PC-3 (cell line): ENCODE results near the gene CD1B. TPM values are rescaled to one million over a fixed set of nuclear protein-coding genes. Genes with fewer than 3 reads are reported as not detected.

ENCODE experiments used
- ATAC-seq: fragments of 200-7000 bp; cut with Tn5 transposase; 2 replicates; pipeline ENCODE4 v1.9.1; 2020; ENCODE audit warnings: mild to moderate bottlenecking, moderate library complexity
- BruUV-seq: library from RNA; stranded (reverse); fragments of 400-500 nt; replicated peaks from 2 replicates; lab custom pipeline; 2021; lab: Mats Ljungman, UMichigan
- CTCF ChIA-PET: fragments of 300-600 bp; sonication (Branson Sonifier 250); formaldehyde crosslinking; loops from one replicate; lab custom pipeline; 2022; ENCODE audit warnings: antibody characterized with exemption; lab: Charles Lee
- POLR2A ChIA-PET: fragments of 300-600 bp; sonication (Branson Sonifier 250); formaldehyde crosslinking; loops from one replicate; lab custom pipeline; 2022; ENCODE audit warnings: antibody characterized with exemption; ENCODE audit not compliant: unreplicated experiment; lab: Charles Lee
- DNase-seq: peaks from one replicate; pipeline ENCODE4 v3.0.0-alpha.2; 2015
- H2AFZ ChIP-seq: fragments of 300-600 bp; sonication (generic); 2 replicates; pipeline ENCODE4 v1.6.0; 2016; ENCODE audit warnings: antibody characterized with exemption, low read length
- H3F3A ChIP-seq: fragments of 300-600 bp; sonication (generic); one replicate; pipeline ENCODE4 v1.6.0; 2017; ENCODE audit warnings: antibody characterized with exemption, low read length, control low read depth, mild to moderate bottlenecking; ENCODE audit not compliant: unreplicated experiment
- H3K27ac ChIP-seq: fragments of 300-600 bp; sonication (generic); 2 replicates; pipeline ENCODE4 v1.5.1; 2016; ENCODE audit warnings: mild to moderate bottlenecking, low read length
- H3K27me3 ChIP-seq: fragments of 300-600 bp; sonication (generic); 2 replicates; pipeline ENCODE4 v1.6.1; 2016; ENCODE audit warnings: low read length, mixed read lengths
- H3K36me3 ChIP-seq: fragments of 300-600 bp; sonication (generic); 2 replicates; pipeline ENCODE4 v1.6.1; 2016; ENCODE audit warnings: low read depth, mixed run types, low read length, mixed read lengths
- H3K4me1 ChIP-seq: fragments of 300-600 bp; sonication (generic); 2 replicates; pipeline ENCODE4 v1.5.1; 2016; ENCODE audit warnings: low read length; ENCODE audit not compliant: insufficient read depth
- H3K4me2 ChIP-seq: fragments of 300-600 bp; sonication (generic); 2 replicates; pipeline ENCODE4 v1.6.0; 2016; ENCODE audit warnings: low read length
- H3K4me3 ChIP-seq: fragments of 300-600 bp; sonication (generic); 2 replicates; pipeline ENCODE4 v1.5.1; 2016; ENCODE audit warnings: mild to moderate bottlenecking, low read length, mixed read lengths
- H3K79me2 ChIP-seq: fragments of 300-600 bp; sonication (generic); 2 replicates; pipeline ENCODE4 v1.6.1; 2017; ENCODE audit warnings: low read length, mixed read lengths
- H3K9ac ChIP-seq: fragments of 300-600 bp; sonication (generic); 2 replicates; pipeline ENCODE4 v1.6.0; 2016; ENCODE audit warnings: mild to moderate bottlenecking, low read length
- H3K9me2 ChIP-seq: fragments of 300-600 bp; sonication (generic); replicated peaks from 2 replicates; pipeline ENCODE4 v1.6.1; 2016; ENCODE audit warnings: mixed run types, low read length, mixed read lengths
- H3K9me3 ChIP-seq: fragments of 300-600 bp; sonication (generic); 2 replicates; pipeline ENCODE4 v1.6.1; 2016; ENCODE audit warnings: low read length, mixed read lengths
- H4K20me1 ChIP-seq: fragments of 300-600 bp; sonication (generic); 2 replicates; pipeline ENCODE4 v1.6.1; 2016; ENCODE audit warnings: low read length, mixed read lengths
- EZH2 ChIP-seq: fragments of 300-600 bp; sonication (generic); IDR thresholded peaks from one replicate; pipeline ENCODE4 v1.6.1; 2017; ENCODE audit warnings: antibody characterized with exemption, mild to moderate bottlenecking, low read length; ENCODE audit not compliant: unreplicated experiment
- EZH2phosphoT487 ChIP-seq: fragments of 300-600 bp; sonication (generic); IDR thresholded peaks from 2 replicates; pipeline ENCODE4 v1.6.1; 2018; ENCODE audit warnings: mild to moderate bottlenecking, antibody characterized with exemption, low read length, borderline replicate concordance
- intact Hi-C: fragments of 100-400 bp; cut with micrococcal nuclease; formaldehyde crosslinking; loops from 2 replicates; pipeline ENCODE4 v1.9.0; 2023
- total RNA-seq: library from RNA; depleted of rRNA; stranded (reverse); fragments of >200 nt; gene quantifications from 2 replicates; pipeline ENCODE4 v1.2.3, GENCODE V29; 2014
- TF ChIP-seq, protein P1 (sequence below): fragments of 300-600 bp; sonication (generic); conservative IDR thresholded peaks from 2 replicates; pipeline ENCODE4 v1.5.1; 2017; ENCODE audit warnings: antibody characterized with exemption, low read depth, mild to moderate bottlenecking, low read length

Gene CD1B
- total RNA-seq, 1 experiment from 2014 or later = not detected

DNA sequence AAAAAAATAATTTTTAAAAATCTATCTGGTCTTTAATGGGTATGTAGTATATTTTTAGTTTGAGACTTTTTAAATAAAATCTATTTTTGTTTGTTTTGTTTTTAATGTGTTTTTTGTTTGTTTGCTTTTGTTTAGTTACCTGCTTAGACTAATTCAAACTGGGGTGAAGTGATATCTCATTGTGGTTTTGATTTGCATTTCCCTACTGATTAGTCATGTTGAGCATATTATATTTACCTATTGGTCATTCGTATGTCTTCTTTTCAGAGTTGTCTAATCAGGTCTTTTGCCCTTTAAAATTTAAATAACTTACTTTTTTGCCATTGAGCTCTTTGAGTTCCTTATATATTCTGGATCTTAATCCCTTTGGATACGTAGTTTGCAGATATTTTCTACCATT is 20.3 kb downstream of the CD1B start:
- no TSS peak for BruUV-seq

DNA sequence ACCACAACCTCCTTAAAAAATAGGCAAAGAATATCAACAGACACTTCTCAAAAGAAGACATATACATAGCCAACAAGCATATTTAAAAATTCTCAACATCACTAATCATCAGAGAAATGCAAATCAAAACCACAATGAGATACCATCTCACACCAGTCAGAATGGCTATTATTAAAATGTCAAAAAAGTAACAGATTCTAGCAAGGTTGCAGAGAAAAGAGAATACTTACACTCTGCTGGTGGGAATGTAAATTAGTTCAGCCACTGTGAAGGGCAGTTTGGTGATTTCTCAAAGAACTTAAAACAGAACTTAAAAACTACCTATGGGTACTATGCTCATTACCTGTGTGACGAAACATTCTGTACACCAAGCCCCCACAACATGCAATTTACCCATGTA is 20.7 kb downstream of the CD1B start:
- CTCF ChIA-PET = no interaction called here
- ATAC-seq = no peak
- H3K9me3 ChIP-seq = no peaks in the 10 kb centered on the region
- no peak overlapping the region for H3K4me3 ChIP-seq
- H3K9me2 ChIP-seq = no peaks in the 10 kb centered on the region
- no peak for DNase-seq
- no peak overlapping the region for H3K9ac ChIP-seq
- no peak overlapping the region for H2AFZ ChIP-seq
- H3K4me1 ChIP-seq = no peaks in the 10 kb centered on the region
- no peaks in the 10 kb centered on the region for H3K36me3 ChIP-seq
- no peak overlapping the region for H3K27ac ChIP-seq
- BruUV-seq = no TSS peak
- H3K27me3 ChIP-seq = no peaks in the 10 kb centered on the region
- POLR2A ChIA-PET = no interaction called here
- intact Hi-C loops = no loop called here
- H3F3A ChIP-seq = no peaks in the 10 kb centered on the region
- no peak overlapping the region for H3K4me2 ChIP-seq
- H3K79me2 ChIP-seq = no peaks in the 10 kb centered on the region
- no peaks in the 10 kb centered on the region for H4K20me1 ChIP-seq
- TF ChIP-seq, protein P1, sequence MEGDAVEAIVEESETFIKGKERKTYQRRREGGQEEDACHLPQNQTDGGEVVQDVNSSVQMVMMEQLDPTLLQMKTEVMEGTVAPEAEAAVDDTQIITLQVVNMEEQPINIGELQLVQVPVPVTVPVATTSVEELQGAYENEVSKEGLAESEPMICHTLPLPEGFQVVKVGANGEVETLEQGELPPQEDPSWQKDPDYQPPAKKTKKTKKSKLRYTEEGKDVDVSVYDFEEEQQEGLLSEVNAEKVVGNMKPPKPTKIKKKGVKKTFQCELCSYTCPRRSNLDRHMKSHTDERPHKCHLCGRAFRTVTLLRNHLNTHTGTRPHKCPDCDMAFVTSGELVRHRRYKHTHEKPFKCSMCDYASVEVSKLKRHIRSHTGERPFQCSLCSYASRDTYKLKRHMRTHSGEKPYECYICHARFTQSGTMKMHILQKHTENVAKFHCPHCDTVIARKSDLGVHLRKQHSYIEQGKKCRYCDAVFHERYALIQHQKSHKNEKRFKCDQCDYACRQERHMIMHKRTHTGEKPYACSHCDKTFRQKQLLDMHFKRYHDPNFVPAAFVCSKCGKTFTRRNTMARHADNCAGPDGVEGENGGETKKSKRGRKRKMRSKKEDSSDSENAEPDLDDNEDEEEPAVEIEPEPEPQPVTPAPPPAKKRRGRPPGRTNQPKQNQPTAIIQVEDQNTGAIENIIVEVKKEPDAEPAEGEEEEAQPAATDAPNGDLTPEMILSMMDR = no peak
- TF ChIP-seq EZH2phosphoT487 (no peak), EZH2 (no peak)

More for the DNA sequence above, 20.3 kb downstream of the CD1B start:
- Histone ChIP-seq H3K79me2 (no peaks in the 10 kb centered on the region), H3K27me3 (no peaks in the 10 kb centered on the region), H3K4me2 (no peak overlapping the region), H3F3A (no peaks in the 10 kb centered on the region), H3K9me3 (no peaks in the 10 kb centered on the region), H3K36me3 (no peaks in the 10 kb centered on the region), H3K4me1 (no peaks in the 10 kb centered on the region), H3K9ac (no peak overlapping the region), H3K27ac (no peak overlapping the region), H2AFZ (no peak overlapping the region), H3K9me2 (no peaks in the 10 kb centered on the region), H4K20me1 (no peaks in the 10 kb centered on the region), H3K4me3 (no peak overlapping the region)
- ChIA-PET CTCF (no interaction called here), POLR2A (no interaction called here)
- no peak for DNase-seq
- no peak for TF ChIP-seq EZH2
- TF ChIP-seq EZH2phosphoT487 = no peak
- TF ChIP-seq, protein P1 = no peak
- intact Hi-C loops = no loop called here
- ATAC-seq = no peak

DNA sequence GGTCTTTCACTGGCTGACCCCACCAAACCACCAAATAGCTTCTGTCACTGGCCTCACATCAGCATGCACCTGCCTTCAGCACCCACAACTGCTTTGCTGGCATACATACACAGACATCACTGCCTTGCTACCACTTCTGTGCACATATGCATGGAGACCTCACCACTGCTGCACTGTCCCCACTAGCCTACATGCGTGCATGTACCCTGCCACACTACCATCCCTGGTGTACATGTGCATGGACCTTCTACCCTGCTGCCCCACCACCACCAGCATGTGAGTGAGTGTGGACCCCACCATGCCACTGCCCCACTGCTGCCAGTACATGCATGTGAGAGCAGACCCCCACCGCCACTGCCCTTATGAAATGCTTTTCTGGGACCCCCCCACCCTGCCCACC is 35.5 kb downstream of the CD1B start:
- no TSS peak for BruUV-seq
- CTCF ChIA-PET = no interaction called here
- intact Hi-C loops = no loop called here
- POLR2A ChIA-PET = no interaction called here
- Histone ChIP-seq H3K9me2 (no peaks in the 10 kb centered on the region), H3K4me1 (no peaks in the 10 kb centered on the region), H3K36me3 (no peaks in the 10 kb centered on the region), H3K4me2 (no peak overlapping the region), H3K9me3 (0 out of 2 replicates have a peak, but pooled peaks cover 4% of the 10 kb centered on the region), H4K20me1 (no peaks in the 10 kb centered on the region), H2AFZ (no peak overlapping the region), H3K27ac (no peak overlapping the region), H3K79me2 (no peaks in the 10 kb centered on the region), H3K9ac (no peak overlapping the region), H3K27me3 (peaks cover 11% of the 10 kb centered on the region; the same call in 1 of the 2 replicates), H3F3A (no peaks in the 10 kb centered on the region), H3K4me3 (no peak overlapping the region)
- no peak for TF ChIP-seq EZH2phosphoT487
- TF ChIP-seq, protein P1 = no peak
- TF ChIP-seq EZH2 = no peak
- ATAC-seq = no peak
- DNase-seq = no peak
